HepG2 (cell line): ENCODE measurements around the gene PRAC1. TPM values are rescaled to one million over a fixed set of nuclear protein-coding genes. Genes with fewer than 3 reads are reported as not detected.

Source experiments
- ATAC-seq: fragments of 200-7000 bp; cut with Tn5 transposase; 3 replicates; pipeline ENCODE4 v1.9.1; 2020; ENCODE audit warnings: mild to moderate bottlenecking, moderate library complexity
- BruUV-seq: library from RNA; stranded (reverse); fragments of 400-500 nt; replicated peaks from 2 replicates; lab custom pipeline; 2021; lab: Mats Ljungman, UMichigan
- CTCF ChIA-PET: fragments of 300-600 bp; formaldehyde crosslinking; extraction: SDS; loops from one replicate; lab custom pipeline; 2021; ENCODE audit warnings: low total read pairs, inconsistent platforms, low intra/inter-chr PET ratio; lab: Yijun Ruan, JAX
- POLR2A ChIA-PET: fragments of 350-600 bp; sonication (Branson Sonifier 250); formaldehyde crosslinking; loops from one replicate; lab custom pipeline; 2020; ENCODE audit warnings: antibody characterized with exemption, inconsistent platforms; lab: Yijun Ruan, JAX
- DNase-seq: peaks from one replicate; pipeline ENCODE4 v3.0.0-alpha.2; 2015; ENCODE audit warnings: low spot score
- FAIRE-seq: peaks from 3 replicates; lab custom pipeline; 2011; peaks lifted over from hg19 to GRCh38; lab: Jason Lieb, UNC
- H2AFZ ChIP-seq: one replicate; pipeline ENCODE4 v1.6.1; 2011; ENCODE audit warnings: low read length, inconsistent platforms
- H3K27ac ChIP-seq: fragments of 300-600 bp; 3 replicates; pipeline ENCODE4 v1.8.0; 2011; ENCODE audit warnings: mixed run types, mild to moderate bottlenecking, mixed read lengths, low read length, inconsistent platforms; ENCODE audit not compliant: insufficient read depth; ENCODE audit errors: extremely low read length
- H3K27me3 ChIP-seq, 2 experiments: fragments of 200-600 bp in 1 of 2; 2 replicates in 1 of 2; 3 replicates in 1 of 2; pipeline versions ENCODE4 v1.6.0 to v1.8.0; 2011; ENCODE audit warnings: low read length in 2 of 2, mild to moderate bottlenecking in 2 of 2, moderate library complexity in 2 of 2, inconsistent platforms in 1 of 2; ENCODE audit not compliant: insufficient read depth in 2 of 2, control insufficient read depth in 1 of 2
- H3K36me3 ChIP-seq, 2 experiments: fragments of 200-600 bp in 1 of 2; replicated peaks in 1 of 2; 2 replicates in 1 of 2; 3 replicates in 1 of 2; pipeline versions ENCODE4 v1.5.1 to v1.8.0; 2011; ENCODE audit warnings: low read length in 2 of 2, inconsistent platforms in 1 of 2; ENCODE audit not compliant: insufficient read depth in 2 of 2, control insufficient read depth in 1 of 2
- H3K4me1 ChIP-seq: 2 replicates; pipeline ENCODE4 v1.5.1; 2012; ENCODE audit warnings: low read length, inconsistent platforms; ENCODE audit not compliant: insufficient read depth
- H3K4me2 ChIP-seq: 2 replicates; pipeline ENCODE4 v1.6.0; 2011; ENCODE audit warnings: low read depth, low read length, inconsistent platforms
- H3K4me3 ChIP-seq, 3 experiments: fragments of 200-600 bp in 1 of 3; sonication (generic), shearing (Covaris generic) in 1 of 3; replicated peaks in 1 of 3; 2 replicates each; pipeline ENCODE4 v1.5.1; 2011 to 2016; ENCODE audit warnings: low read length in 3 of 3, inconsistent platforms in 2 of 3, low read depth in 2 of 3, mild to moderate bottlenecking in 2 of 3, control low read depth in 1 of 3, mixed read lengths in 1 of 3; ENCODE audit not compliant: insufficient read depth in 1 of 3
- H3K79me2 ChIP-seq: one replicate; pipeline ENCODE4 v1.6.1; 2011; ENCODE audit warnings: low read length, inconsistent platforms; ENCODE audit not compliant: insufficient read depth
- H3K9ac ChIP-seq: 2 replicates; pipeline ENCODE4 v1.6.0; 2011; ENCODE audit warnings: mild to moderate bottlenecking, low read depth, low read length, inconsistent platforms; ENCODE audit not compliant: insufficient read depth
- H3K9me3 ChIP-seq: 2 replicates; pipeline ENCODE4 v1.5.1; 2012; ENCODE audit warnings: mild to moderate bottlenecking, low read length
- H4K20me1 ChIP-seq: 2 replicates; pipeline ENCODE4 v1.6.0; 2011; ENCODE audit warnings: inconsistent platforms, mild to moderate bottlenecking, low read length, moderate library complexity; ENCODE audit not compliant: insufficient read depth
- CENPX ChIP-seq: sonication (generic); formaldehyde crosslinking; IDR thresholded peaks from 2 replicates; pipeline ENCODE4 v1.9.0; 2021; ENCODE audit warnings: mild to moderate bottlenecking, missing genetic modification reagents, moderate library complexity
- EED ChIP-seq: sonication (generic); formaldehyde crosslinking; IDR thresholded peaks from 2 replicates; pipeline ENCODE4 v1.5.0; 2020; ENCODE audit warnings: mild to moderate bottlenecking, missing genetic modification reagents
- GATAD2A ChIP-seq: IDR thresholded peaks from 2 replicates; pipeline ENCODE4 v1.6.1; 2016
- HNRNPK ChIP-seq: fragments of 200-400 bp; formaldehyde crosslinking; IDR thresholded peaks from 2 replicates; pipeline ENCODE4 v1.6.1; 2018; ENCODE audit warnings: low read length, low read depth, moderate library complexity, mild to moderate bottlenecking; ENCODE audit not compliant: poor library complexity, severe bottlenecking
- KDM2A ChIP-seq: sonication (generic); formaldehyde crosslinking; IDR thresholded peaks from 2 replicates; pipeline ENCODE4 v1.4.0; 2020; ENCODE audit warnings: low read depth, missing genetic modification reagents, borderline replicate concordance
- KLF12 ChIP-seq: sonication (generic); formaldehyde crosslinking; IDR thresholded peaks from 2 replicates; pipeline ENCODE4 v1.4.0; 2020; ENCODE audit warnings: missing genetic modification reagents, borderline replicate concordance
- MBD4 ChIP-seq: IDR thresholded peaks from 2 replicates; pipeline ENCODE4 v1.6.1; 2012; ENCODE audit warnings: low read length, inconsistent platforms, borderline replicate concordance
- MTA1 ChIP-seq: sonication (generic); formaldehyde crosslinking; IDR thresholded peaks from 2 replicates; pipeline ENCODE4 v1.4.0; 2020; ENCODE audit warnings: missing genetic modification reagents, mild to moderate bottlenecking, borderline replicate concordance
- NPAS2 ChIP-seq: sonication (generic); formaldehyde crosslinking; IDR thresholded peaks from 2 replicates; pipeline ENCODE4 v1.8.0; 2022; ENCODE audit warnings: mild to moderate bottlenecking, missing genetic modification reagents, borderline replicate concordance
- YEATS4 ChIP-seq: sonication (generic); formaldehyde crosslinking; IDR thresholded peaks from 2 replicates; pipeline ENCODE4 v1.4.0; 2020; ENCODE audit warnings: missing genetic modification reagents, borderline replicate concordance
- ZNF564 ChIP-seq: sonication (generic); formaldehyde crosslinking; IDR thresholded peaks from 2 replicates; pipeline ENCODE4 v1.8.1; 2023; ENCODE audit warnings: mild to moderate bottlenecking, missing genetic modification reagents
- WGBS: methylation state at CpG from one replicate; pipeline ENCODE4 v1.1.6; 2017; ENCODE audit warnings: low lambda C conversion rate; 5-methylcytosine and 5-hydroxymethylcytosine counted together
- in situ Hi-C: cut with HindIII; loops from 2 replicates; pipeline ENCODE4 v1.10.0; 2017; ENCODE audit warnings: low pct_unique_long_range_greater_than_20kb; ENCODE audit not compliant: extremely low pct_ligation_motif_present
- intact Hi-C: fragments of 100-400 bp; cut with micrococcal nuclease; formaldehyde crosslinking; loops from one replicate; pipeline ENCODE4 v1.10.0; 2022; ENCODE audit not compliant: unreplicated experiment
- polyA plus RNA-seq, 8 experiments: library from polyadenylated mRNA; depleted of rRNA in 3 of 8; stranded (reverse) in 7 of 8; unstranded in 1 of 8; fragments of >200 nt; fragmentation: Illumina TruSeq in 4 of 8; extraction: Trizol in 4 of 8; gene quantifications; 2 replicates each; pipeline versions ENCODE4 v1.2.1 to v1.2.3, GENCODE V29; 2011 to 2016; ENCODE audit warnings: low read depth in 4 of 8, missing spikeins in 1 of 8, mixed read lengths in 1 of 8; ENCODE audit not compliant: insufficient read depth in 1 of 8
- total RNA-seq, 5 experiments: library from RNA; depleted of rRNA; stranded (reverse); fragments of >200 nt; fragmentation: Illumina TruSeq; extraction: Trizol; gene quantifications; 2 replicates each; pipeline ENCODE4 v1.2.3, GENCODE V29; 2016; ENCODE audit warnings: low read depth in 1 of 5
- TF ChIP-seq, protein P1 (sequence below): sonication (generic); formaldehyde crosslinking; IDR thresholded peaks from 2 replicates; pipeline ENCODE4 v1.5.0; 2020; ENCODE audit warnings: missing genetic modification reagents, mild to moderate bottlenecking, borderline replicate concordance
- TF ChIP-seq, protein P2 (sequence below): sonication (generic); formaldehyde crosslinking; IDR thresholded peaks from 2 replicates; pipeline ENCODE4 v1.4.0; 2020; ENCODE audit warnings: mild to moderate bottlenecking, missing genetic modification reagents
- TF ChIP-seq, protein P3 (sequence below): sonication (generic); formaldehyde crosslinking; IDR thresholded peaks from 2 replicates; pipeline ENCODE4 v1.4.0; 2020; ENCODE audit warnings: mild to moderate bottlenecking, missing genetic modification reagents, borderline replicate concordance
- TF ChIP-seq, protein P4 (sequence below): sonication (generic); formaldehyde crosslinking; IDR thresholded peaks from 2 replicates; pipeline ENCODE4 v1.4.0; 2020; ENCODE audit warnings: missing genetic modification reagents, borderline replicate concordance

The PRAC1 gene
- total and polyA plus RNA-seq, 2 of the 13 experiments (the other 11 are each of a cell fraction or from before 2014, with no cell fraction given) = not detected

DNA sequence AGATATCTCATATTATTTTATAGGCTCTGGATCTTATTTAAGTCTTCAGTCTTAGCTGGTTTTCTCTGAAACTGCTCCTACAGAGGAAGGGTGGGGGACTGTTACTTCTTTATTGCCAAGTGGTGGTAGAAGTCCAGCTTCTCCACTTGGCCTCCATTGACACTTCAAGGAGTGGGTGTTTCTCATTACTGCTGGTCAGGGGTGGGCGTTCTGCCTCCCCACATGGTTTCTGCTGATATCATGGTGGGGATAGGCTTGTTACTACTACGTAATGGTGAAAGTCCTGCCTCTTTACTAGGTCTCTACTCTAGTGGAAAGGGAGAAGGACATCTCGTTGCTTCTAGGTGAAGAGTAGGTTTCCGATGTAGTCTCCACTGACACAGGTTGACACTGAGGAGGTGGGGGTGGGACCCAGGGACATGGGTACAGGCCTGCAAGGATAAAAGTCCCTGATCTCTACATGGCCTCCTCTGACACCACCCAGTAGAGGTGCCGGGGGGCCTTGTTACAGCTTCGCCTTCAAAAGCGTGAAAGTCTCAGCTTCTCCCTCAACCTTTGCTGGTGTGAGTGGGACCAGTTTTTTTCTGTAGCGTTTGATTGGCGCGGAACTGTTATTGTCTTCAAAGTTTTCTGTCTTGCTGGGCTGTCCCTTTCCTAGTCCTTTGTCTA is 20.3 kb downstream of the PRAC1 start:
- Histone ChIP-seq H3K4me1 (no peaks in the 10 kb centered on the region), H3K9ac (no peak overlapping the region), H4K20me1 (no peaks in the 10 kb centered on the region), H3K79me2 (no peaks in the 10 kb centered on the region), H3K9me3 (no peaks in the 10 kb centered on the region), H2AFZ (no peak overlapping the region), H3K36me3 (no peaks in the 10 kb centered on the region), H3K27me3 (peaks cover 5 to 61% of the 10 kb centered on the region in 2 experiments; a peak in 4 of 5 replicates), H3K4me3 (no peak overlapping the region), H3K4me2 (no peak overlapping the region), H3K27ac (no peak overlapping the region)
- no peak for FAIRE-seq
- BruUV-seq = no TSS peak
- ATAC-seq = no peak
- WGBS = 46% methylated on average over 10 of the region's 10 CpGs
- intact Hi-C loops = no loop called here
- ChIA-PET CTCF (no interaction called here), POLR2A (no interaction called here)
- in situ Hi-C loops = no loop called here
- no peak for DNase-seq
- TF ChIP-seq, protein P1, sequence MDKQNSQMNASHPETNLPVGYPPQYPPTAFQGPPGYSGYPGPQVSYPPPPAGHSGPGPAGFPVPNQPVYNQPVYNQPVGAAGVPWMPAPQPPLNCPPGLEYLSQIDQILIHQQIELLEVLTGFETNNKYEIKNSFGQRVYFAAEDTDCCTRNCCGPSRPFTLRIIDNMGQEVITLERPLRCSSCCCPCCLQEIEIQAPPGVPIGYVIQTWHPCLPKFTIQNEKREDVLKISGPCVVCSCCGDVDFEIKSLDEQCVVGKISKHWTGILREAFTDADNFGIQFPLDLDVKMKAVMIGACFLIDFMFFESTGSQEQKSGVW = no peak
- TF ChIP-seq, protein P2, sequence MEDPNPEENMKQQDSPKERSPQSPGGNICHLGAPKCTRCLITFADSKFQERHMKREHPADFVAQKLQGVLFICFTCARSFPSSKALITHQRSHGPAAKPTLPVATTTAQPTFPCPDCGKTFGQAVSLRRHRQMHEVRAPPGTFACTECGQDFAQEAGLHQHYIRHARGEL (CRISPR knock-in tag) = no peak
- TF ChIP-seq MBD4 (no peak), EED (CRISPR knock-in tag) (no peak), CENPX (CRISPR knock-in tag) (no peak), MTA1 (CRISPR knock-in tag) (no peak), YEATS4 (CRISPR knock-in tag) (no peak), HNRNPK (no peak), KLF12 (CRISPR knock-in tag) (no peak), NPAS2 (CRISPR knock-in tag) (no peak), GATAD2A (CRISPR knock-in tag) (no peak), ZNF564 (CRISPR knock-in tag) (no peak), KDM2A (CRISPR knock-in tag) (no peak)
- TF ChIP-seq, protein P3, sequence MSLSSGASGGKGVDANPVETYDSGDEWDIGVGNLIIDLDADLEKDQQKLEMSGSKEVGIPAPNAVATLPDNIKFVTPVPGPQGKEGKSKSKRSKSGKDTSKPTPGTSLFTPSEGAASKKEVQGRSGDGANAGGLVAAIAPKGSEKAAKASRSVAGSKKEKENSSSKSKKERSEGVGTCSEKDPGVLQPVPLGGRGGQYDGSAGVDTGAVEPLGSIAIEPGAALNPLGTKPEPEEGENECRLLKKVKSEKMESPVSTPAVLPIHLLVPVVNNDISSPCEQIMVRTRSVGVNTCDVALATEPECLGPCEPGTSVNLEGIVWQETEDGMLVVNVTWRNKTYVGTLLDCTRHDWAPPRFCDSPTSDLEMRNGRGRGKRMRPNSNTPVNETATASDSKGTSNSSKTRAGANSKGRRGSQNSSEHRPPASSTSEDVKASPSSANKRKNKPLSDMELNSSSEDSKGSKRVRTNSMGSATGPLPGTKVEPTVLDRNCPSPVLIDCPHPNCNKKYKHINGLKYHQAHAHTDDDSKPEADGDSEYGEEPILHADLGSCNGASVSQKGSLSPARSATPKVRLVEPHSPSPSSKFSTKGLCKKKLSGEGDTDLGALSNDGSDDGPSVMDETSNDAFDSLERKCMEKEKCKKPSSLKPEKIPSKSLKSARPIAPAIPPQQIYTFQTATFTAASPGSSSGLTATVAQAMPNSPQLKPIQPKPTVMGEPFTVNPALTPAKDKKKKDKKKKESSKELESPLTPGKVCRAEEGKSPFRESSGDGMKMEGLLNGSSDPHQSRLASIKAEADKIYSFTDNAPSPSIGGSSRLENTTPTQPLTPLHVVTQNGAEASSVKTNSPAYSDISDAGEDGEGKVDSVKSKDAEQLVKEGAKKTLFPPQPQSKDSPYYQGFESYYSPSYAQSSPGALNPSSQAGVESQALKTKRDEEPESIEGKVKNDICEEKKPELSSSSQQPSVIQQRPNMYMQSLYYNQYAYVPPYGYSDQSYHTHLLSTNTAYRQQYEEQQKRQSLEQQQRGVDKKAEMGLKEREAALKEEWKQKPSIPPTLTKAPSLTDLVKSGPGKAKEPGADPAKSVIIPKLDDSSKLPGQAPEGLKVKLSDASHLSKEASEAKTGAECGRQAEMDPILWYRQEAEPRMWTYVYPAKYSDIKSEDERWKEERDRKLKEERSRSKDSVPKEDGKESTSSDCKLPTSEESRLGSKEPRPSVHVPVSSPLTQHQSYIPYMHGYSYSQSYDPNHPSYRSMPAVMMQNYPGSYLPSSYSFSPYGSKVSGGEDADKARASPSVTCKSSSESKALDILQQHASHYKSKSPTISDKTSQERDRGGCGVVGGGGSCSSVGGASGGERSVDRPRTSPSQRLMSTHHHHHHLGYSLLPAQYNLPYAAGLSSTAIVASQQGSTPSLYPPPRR (CRISPR knock-in tag) = no peak
- TF ChIP-seq, protein P4, sequence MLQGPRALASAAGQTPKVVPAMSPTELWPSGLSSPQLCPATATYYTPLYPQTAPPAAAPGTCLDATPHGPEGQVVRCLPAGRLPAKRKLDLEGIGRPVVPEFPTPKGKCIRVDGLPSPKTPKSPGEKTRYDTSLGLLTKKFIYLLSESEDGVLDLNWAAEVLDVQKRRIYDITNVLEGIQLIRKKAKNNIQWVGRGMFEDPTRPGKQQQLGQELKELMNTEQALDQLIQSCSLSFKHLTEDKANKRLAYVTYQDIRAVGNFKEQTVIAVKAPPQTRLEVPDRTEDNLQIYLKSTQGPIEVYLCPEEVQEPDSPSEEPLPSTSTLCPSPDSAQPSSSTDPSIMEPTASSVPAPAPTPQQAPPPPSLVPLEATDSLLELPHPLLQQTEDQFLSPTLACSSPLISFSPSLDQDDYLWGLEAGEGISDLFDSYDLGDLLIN (CRISPR knock-in tag) = no peak
